NOMO-1 (cell line): ENCODE measurements around the gene OBSCN.
"Not testable (repeated sequence)": the region's sequence is repeated elsewhere in the genome, so short reads cannot be mapped to it uniquely, and the experiment has no call there.

Experiments
- DNase-seq, 2 experiments: peaks; one replicate each; lab custom pipeline; 2025; ENCODE audit not compliant: unreplicated experiment in 2 of 2; lab: John Stamatoyannopoulos, UW

OBSCN gene

GRCh38 chr1:228185641-228185965 is 22.2 kb upstream of the OBSCN start:
- DNase-seq, result no peak

GRCh38 chr1:228188249-228188648 is 19.6 kb upstream of the OBSCN start:
- not testable (repeated sequence) for DNase-seq

GRCh38 chr1:228190182-228190581 is 17.7 kb upstream of the OBSCN start:
- no peak for DNase-seq

DNA sequence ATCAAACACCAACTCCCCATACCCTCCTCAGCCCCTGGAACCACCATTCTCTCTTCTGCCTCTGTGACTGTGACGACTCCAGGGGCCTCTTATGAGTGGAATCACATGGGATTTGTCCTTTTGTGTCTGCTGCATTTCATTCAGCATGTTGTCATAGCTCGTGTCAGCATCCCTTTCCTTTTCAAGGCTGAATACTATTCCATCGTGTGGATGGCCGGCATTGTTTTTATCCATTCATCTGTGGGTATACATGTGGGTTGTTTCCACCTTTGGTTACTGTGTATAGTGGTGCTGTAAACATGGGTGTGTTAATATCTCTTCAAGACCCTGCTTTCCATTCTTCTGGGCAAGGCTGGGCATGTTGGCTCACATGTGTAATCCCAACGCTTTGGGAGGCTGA is 17.1 kb upstream of the OBSCN start:
- DNase-seq, result no peak

DNA sequence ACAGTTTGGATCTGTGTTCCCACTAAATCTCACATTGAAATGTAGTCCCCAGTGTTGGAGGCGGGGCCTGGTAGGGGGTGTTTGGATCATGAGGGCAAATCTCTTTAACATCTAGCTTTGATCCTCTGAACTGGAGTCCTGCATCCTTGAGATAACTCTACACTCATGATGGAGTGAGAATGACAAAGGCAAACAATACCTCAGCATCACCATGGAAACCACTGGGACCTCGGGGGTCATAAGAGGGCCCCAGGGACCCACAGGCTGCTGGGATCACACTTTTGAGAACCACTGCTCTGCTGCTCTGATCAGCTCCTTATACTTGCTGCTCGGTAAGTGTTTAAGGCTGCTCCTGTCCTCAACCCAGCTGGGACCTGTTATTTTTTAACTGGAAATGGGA is 13.4 kb upstream of the OBSCN start:
- no peak for DNase-seq

DNA sequence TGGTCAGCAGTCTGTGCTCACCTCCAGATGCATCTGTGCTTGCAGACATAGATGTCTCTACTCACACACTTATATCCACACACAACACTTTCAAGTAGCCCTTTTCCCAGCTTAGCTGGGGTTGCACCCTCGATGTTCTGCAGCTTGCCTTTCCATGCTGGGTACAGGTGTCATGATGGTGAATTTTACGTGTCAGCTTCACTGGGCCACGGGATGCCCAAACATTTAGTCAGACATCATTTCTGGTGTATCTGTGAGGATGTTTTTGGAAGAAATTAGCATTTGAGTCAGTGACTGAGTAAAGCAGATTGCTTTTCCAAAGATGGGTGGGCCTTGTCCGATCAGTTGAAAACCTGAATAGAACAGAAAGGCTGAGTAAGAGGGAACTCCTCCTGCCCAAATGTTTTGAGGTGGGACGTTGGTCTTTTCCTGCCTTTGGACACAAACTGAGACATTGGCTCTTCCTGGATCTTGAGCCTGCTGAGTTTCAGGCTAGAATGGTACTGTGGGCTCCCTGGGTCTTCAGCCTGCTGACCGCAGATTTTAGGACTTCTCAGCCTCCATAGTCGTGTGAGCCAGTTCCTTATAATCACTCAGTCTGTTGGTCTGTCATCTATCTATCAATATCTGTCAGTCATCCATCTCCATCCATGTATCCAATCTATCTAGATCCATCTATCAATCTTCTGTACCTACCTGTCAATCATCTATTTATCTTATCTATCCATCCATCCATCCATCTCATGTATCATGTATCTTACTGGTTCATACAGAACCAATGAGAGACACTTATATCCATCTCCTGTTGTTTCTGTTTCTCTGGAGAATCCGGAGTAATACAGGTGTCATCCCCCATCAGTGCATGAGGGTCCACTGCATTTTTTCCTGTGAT is 12.7 kb upstream of the OBSCN start:
- DNase-seq, result no peak

DNA sequence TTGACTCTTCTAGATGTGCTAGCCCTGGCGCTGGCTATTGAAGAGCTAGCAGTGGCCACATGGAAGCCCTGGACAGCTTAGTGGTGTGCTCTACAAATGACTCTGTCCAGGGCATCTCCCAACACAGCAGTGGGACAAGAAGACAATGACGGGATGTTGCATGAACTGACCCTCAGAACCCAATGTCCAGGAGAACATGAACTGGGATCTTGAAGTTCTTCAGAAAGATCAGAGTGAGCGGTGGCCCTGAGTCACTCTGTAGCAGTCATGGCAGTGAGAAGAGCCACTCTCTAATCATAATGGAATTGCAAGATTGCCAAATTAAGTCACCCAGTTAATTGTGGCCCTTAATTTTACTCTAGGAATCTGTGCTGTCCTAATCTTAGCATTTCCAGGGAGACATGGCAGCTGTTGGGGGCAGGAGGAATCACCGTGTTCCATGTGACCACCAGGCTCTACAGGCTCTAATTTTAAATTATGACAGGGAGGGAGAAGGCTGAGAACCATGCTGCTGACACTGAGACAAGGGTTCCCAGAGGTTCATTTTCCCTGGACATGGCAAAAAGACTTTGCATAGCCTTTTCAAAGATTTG is 10.2 kb upstream of the OBSCN start:
- no peak for DNase-seq

GRCh38 chr1:228198977-228199590 is 8.8 kb upstream of the OBSCN start:
- no peak for DNase-seq

- peak in 1 of 2 experiments; percentile 1 for DNase-seq
Observed at GRCh38 chr1:228204958-228205357, 2.9 kb upstream of the OBSCN start.

DNA sequence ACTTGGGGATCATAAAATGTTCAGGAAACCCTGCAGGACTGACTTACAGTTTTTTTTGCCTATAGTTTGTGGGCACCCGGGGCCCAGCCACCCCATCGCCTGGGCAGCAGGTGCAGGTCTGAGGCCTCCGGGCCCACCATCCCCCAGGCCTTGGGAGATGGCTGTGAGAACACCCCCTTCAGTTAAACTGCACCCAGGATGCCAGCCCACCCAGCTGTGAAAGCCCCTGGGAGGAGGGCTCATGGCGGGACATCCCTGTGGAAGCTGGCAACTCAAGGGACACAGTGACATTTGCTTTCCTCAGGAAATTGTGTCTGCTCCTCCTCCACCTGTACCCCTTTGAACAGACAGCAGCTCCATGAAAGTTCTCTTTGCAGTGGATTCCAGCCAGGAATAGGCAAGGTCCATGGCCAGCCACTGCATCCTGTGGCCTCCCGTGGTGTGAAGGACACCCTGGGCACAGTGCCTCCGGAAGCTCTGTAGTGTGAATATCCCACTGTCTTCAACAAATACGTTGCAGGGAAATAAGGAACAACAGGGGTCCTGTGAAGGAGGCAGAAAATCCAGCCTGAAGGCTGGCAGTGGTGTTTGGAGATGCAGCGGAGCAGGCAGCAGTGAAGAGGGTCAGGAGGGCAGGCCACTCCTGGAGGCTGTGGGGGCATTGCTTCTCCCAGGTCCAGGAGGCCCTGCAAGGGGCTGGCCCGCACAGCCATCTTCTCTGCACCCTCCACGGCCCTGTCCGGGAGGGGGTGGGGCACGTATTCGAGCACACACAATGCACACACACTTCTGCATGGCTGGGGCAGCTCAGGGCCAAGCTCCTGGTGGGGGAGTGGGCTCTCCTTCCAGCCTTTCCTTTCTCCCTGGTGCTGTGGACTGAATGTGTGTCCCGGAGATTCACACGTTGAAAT is 2.1 kb upstream of the OBSCN start:
- no peak for DNase-seq

DNA sequence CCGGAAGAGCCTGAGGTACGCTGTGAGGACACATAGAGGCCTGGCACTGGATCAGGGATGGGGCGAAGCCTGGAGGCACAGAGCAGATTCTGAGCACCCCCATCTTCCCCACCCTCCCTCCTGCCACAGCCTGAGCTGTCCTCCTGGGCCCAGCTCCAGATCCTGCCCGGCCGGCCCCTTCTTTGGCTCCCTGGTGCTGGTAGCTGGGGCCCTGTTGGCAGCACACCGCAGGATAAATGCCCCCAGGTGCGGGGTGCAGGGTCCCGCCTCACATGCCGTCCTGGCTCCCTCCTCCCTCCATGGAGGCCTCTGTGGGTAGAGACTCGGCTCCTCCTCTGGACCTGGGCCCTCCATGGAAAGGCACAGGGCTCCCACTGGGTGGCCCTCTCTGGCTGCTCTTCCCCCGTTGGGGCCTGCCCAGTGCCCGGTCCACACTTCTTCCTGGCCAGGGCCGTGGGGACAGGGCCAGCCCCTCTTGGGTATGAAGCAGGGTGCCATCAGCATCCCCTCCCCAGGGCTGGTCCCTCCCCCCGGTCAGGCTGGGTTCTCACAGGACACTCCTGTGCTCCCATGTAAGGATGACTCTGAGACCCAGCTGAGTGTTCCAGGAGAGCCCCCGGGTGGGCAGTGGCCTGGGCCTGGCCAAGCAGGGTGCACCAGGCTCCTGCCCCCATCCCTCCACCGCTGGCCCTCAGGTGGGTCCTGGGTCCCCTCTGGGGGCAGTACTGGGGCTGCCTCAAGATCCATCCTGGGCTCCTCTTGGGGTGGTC is 1.1 kb upstream of the OBSCN start:
- no peak for DNase-seq

- DNase-seq, result no peak
Observed at GRCh38 chr1:228207381-228207810, 448 bp upstream of the OBSCN start.

GRCh38 chr1:228208831-228209551 is 1.1 kb downstream of the OBSCN start:
- DNase-seq, result no peak

DNA sequence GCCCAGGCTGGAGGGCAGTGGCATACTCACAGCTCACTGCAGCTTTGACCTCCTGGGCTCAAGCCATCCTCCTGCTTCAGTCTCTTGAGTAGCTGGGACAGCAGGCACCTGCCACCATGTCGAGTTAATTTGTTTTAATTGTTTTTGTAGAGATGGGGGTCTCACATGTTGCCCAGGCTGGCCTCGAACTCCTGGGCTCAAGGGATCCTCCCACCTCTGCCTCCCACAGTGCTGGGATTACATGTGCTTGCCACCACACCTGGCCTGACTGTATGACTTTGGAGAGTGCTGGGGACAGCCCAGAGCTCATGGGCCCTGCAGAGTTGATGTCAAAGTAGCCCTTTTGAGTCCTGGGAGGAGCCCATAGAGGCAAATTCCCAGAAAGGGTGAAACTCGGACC is 1.8 kb downstream of the OBSCN start:
- DNase-seq, result no peak

GRCh38 chr1:228210076-228210651 is 2.3 kb downstream of the OBSCN start:
- DNase-seq, result no peak

GRCh38 chr1:228210712-228211530 is 3.1 kb downstream of the OBSCN start:
- DNase-seq, result no peak

- no peak for DNase-seq
Observed at GRCh38 chr1:228211531-228212414, 3.9 kb downstream of the OBSCN start.
